SK-N-SH (cell line): Measurements from ENCODE around the gene SLC26A8. TPM values are rescaled to one million over a fixed set of nuclear protein-coding genes. Genes with fewer than 3 reads are reported as not detected.

Experiments
- CTCF ChIA-PET: fragments of 300-600, 350-600 bp; formaldehyde crosslinking; extraction: SDS; loops from one replicate; lab custom pipeline; 2021; lab: Yijun Ruan, JAX
- POLR2A ChIA-PET: fragments of 350-600 bp; sonication (Branson Sonifier 250); formaldehyde crosslinking; extraction: SDS; loops from one replicate; lab custom pipeline; 2020; ENCODE audit warnings: antibody characterized with exemption, inconsistent platforms; lab: Yijun Ruan, JAX
- DNase-seq: peaks from one replicate; pipeline ENCODE4 v3.0.0; 2012
- H2AFZ ChIP-seq: fragments of 200-600 bp; sonication (generic); 2 replicates; pipeline ENCODE4 v1.8.1; 2016; ENCODE audit warnings: antibody characterized with exemption, mild to moderate bottlenecking, low read depth
- H3F3A ChIP-seq: fragments of 200-600 bp; sonication (generic); replicated peaks from 2 replicates; pipeline ENCODE3; 2016; ENCODE audit warnings: antibody characterized with exemption, mild to moderate bottlenecking; ENCODE audit not compliant: insufficient read depth
- H3K27ac ChIP-seq, 2 experiments: fragments of 200-500 bp in 1 of 2; fragments of 200-600 bp in 1 of 2; sonication (Bioruptor generic) in 1 of 2; sonication (generic), shearing (Covaris generic) in 1 of 2; 2 replicates each; pipeline versions ENCODE4 v1.5.1 to v1.6.1; 2014 to 2016; ENCODE audit warnings: low read depth in 2 of 2, inconsistent platforms in 1 of 2, low read length in 1 of 2, mild to moderate bottlenecking in 1 of 2, mixed read lengths in 1 of 2
- H3K27me3 ChIP-seq: fragments of 200-600 bp; sonication (generic), shearing (Covaris generic); 2 replicates; pipeline ENCODE4 v1.6.1; 2016; ENCODE audit warnings: mixed run types; ENCODE audit not compliant: insufficient read depth
- H3K36me3 ChIP-seq, 2 experiments: fragments of 200-500 bp in 1 of 2; fragments of 200-600 bp in 1 of 2; sonication (Bioruptor generic) in 1 of 2; sonication (generic) in 1 of 2; replicated peaks in 1 of 2; 2 replicates each; pipeline versions ENCODE3 to v1.5.1; 2014 to 2016; ENCODE audit warnings: low read length in 1 of 2, mild to moderate bottlenecking in 1 of 2; ENCODE audit not compliant: insufficient read depth in 2 of 2, control insufficient read depth in 1 of 2
- H3K4me1 ChIP-seq, 2 experiments: fragments of 200-500 bp in 1 of 2; fragments of 200-600 bp in 1 of 2; sonication (Bioruptor generic) in 1 of 2; sonication (generic), shearing (Covaris generic) in 1 of 2; 2 replicates each; pipeline versions ENCODE4 v1.5.1 to v1.6.1; 2014 to 2016; ENCODE audit warnings: low read depth in 1 of 2, low read length in 1 of 2, mixed run types in 1 of 2; ENCODE audit not compliant: insufficient read depth in 2 of 2, control insufficient read depth in 1 of 2
- H3K4me2 ChIP-seq: fragments of 200-600 bp; sonication (generic), shearing (Covaris generic); 2 replicates; pipeline ENCODE4 v1.6.1; 2017; ENCODE audit warnings: mixed run types
- H3K4me3 ChIP-seq, 2 experiments: fragments of 200-500 bp in 1 of 2; fragments of 200-600 bp in 1 of 2; sonication (Bioruptor generic) in 1 of 2; sonication (generic), shearing (Covaris generic) in 1 of 2; 2 replicates each; pipeline versions ENCODE4 v1.5.1 to v1.8.1; 2014 to 2016; ENCODE audit warnings: low read depth in 2 of 2, inconsistent platforms in 1 of 2, low read length in 1 of 2, mild to moderate bottlenecking in 1 of 2, mixed read lengths in 1 of 2, moderate library complexity in 1 of 2
- H3K79me2 ChIP-seq: fragments of 200-600 bp; sonication (generic); 2 replicates; pipeline ENCODE4 v1.8.1; 2017; ENCODE audit warnings: mild to moderate bottlenecking; ENCODE audit not compliant: insufficient read depth
- H3K9ac ChIP-seq: fragments of 200-600 bp; sonication (generic); 2 replicates; pipeline ENCODE4 v1.6.1; 2017; ENCODE audit warnings: mixed run types
- H3K9me2 ChIP-seq: fragments of 200-600 bp; sonication (generic); 2 replicates; pipeline ENCODE4 v1.6.1; 2017; ENCODE audit warnings: mixed run types
- H3K9me3 ChIP-seq: fragments of 200-600 bp; sonication (generic); 2 replicates; pipeline ENCODE4 v1.6.1; 2017; ENCODE audit warnings: mixed run types, mild to moderate bottlenecking, moderate library complexity
- H4K20me1 ChIP-seq: fragments of 200-600 bp; sonication (generic); 2 replicates; pipeline ENCODE4 v1.6.1; 2017; ENCODE audit warnings: mild to moderate bottlenecking, mixed run types; ENCODE audit not compliant: insufficient read depth
- ELF1 ChIP-seq: IDR thresholded peaks from 2 replicates; pipeline ENCODE4 v1.4.0; 2012
- EZH2phosphoT487 ChIP-seq: fragments of 200-600 bp; sonication (generic); IDR thresholded peaks from 2 replicates; pipeline ENCODE4 v1.6.1; 2017; ENCODE audit warnings: low read depth, mixed run types, mild to moderate bottlenecking, antibody characterized with exemption, moderate library complexity, borderline replicate concordance
- FOSL2 ChIP-seq: IDR thresholded peaks from 2 replicates; pipeline ENCODE4 v1.4.0; 2012; ENCODE audit warnings: low read depth, mild to moderate bottlenecking, moderate library complexity, borderline replicate concordance
- GABPA ChIP-seq: IDR thresholded peaks from 2 replicates; pipeline ENCODE4 v1.4.0; 2012; ENCODE audit warnings: low read depth, mild to moderate bottlenecking
- JUND ChIP-seq: IDR thresholded peaks from 2 replicates; pipeline ENCODE4 v1.4.0; 2012
- MEF2A ChIP-seq: IDR thresholded peaks from 2 replicates; pipeline ENCODE4 v1.4.0; 2012; ENCODE audit warnings: low read depth, borderline replicate concordance
- NFIC ChIP-seq: IDR thresholded peaks from 2 replicates; pipeline ENCODE4 v1.4.0; 2012; ENCODE audit warnings: borderline replicate concordance
- RCOR1 ChIP-seq: fragments of 150-350 bp; IDR thresholded peaks from 2 replicates; pipeline ENCODE4 v1.6.1; 2017; ENCODE audit warnings: antibody characterized with exemption, low read length
- RFX5 ChIP-seq: IDR thresholded peaks from 2 replicates; pipeline ENCODE4 v1.6.1; 2012; ENCODE audit warnings: mild to moderate bottlenecking, improper control_type of control experiment, low read length
- RXRA ChIP-seq: IDR thresholded peaks from 2 replicates; pipeline ENCODE4 v1.4.0; 2012; ENCODE audit warnings: low read depth, mild to moderate bottlenecking, borderline replicate concordance
- SIN3A ChIP-seq: IDR thresholded peaks from 2 replicates; pipeline ENCODE4 v1.6.1; 2012; ENCODE audit warnings: low read depth, mild to moderate bottlenecking, low read length, moderate library complexity, borderline replicate concordance
- SMC3 ChIP-seq: IDR thresholded peaks from 2 replicates; pipeline ENCODE4 v1.6.1; 2012; ENCODE audit warnings: low read depth, low read length, improper control_type of control experiment
- TAF1 ChIP-seq: IDR thresholded peaks from 2 replicates; pipeline ENCODE4 v1.6.1; 2012; ENCODE audit warnings: low read depth, mild to moderate bottlenecking, low read length, moderate library complexity, borderline replicate concordance
- YY1 ChIP-seq: IDR thresholded peaks from 2 replicates; pipeline ENCODE4 v1.4.0; 2012; ENCODE audit warnings: low read depth, mild to moderate bottlenecking
- WGBS: methylation state at CpG from one replicate; pipeline ENCODE4 v1.1.6; 2017; ENCODE audit warnings: low lambda C conversion rate; 5-methylcytosine and 5-hydroxymethylcytosine counted together
- polyA plus RNA-seq, 3 experiments: library from polyadenylated mRNA; depleted of rRNA; stranded (reverse); fragments of >200 nt; gene quantifications; 2 replicates each; pipeline ENCODE4 v1.2.3, GENCODE V29; 2012
- TF ChIP-seq, protein P1 (sequence below): fragments of 200-600 bp; sonication (generic); IDR thresholded peaks from 2 replicates; pipeline ENCODE4 v1.6.1; 2017; ENCODE audit warnings: antibody characterized with exemption, mild to moderate bottlenecking, moderate library complexity
- TF ChIP-seq, protein P2 (sequence below): IDR thresholded peaks from 2 replicates; pipeline ENCODE4 v1.6.1; 2012; ENCODE audit warnings: mild to moderate bottlenecking, low read depth, low read length, moderate library complexity

SLC26A8 gene
- polyA plus RNA-seq, 1 of the 3 experiments (the other 2 are of a cell fraction), result not detected

DNA sequence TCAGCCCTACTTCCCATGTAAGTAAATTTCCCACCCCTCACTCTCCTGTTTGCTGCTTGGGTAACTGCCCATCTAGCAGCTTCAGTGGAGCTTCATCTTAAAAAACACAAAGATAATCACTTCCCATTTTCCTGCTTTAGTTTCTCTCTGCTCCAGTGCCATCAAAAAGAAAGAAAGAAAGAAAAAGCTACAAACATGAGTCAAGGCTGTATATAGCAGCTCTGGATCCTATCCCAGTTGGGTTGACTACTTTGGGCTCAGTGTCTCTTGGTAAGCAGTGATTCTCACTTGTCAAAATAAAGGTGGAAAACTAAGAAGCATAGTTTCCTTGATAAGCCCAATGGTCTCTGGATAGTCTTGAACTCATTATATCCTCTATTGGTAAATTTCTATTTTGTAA lies 54.8 kb downstream of the SLC26A8 start:
- H3K79me2 ChIP-seq, result no peaks in the 10 kb centered on the region
- no peak overlapping the region for H3K27ac ChIP-seq
- CTCF ChIA-PET, result no interaction called here
- no peaks in the 10 kb centered on the region for H3F3A ChIP-seq
- H3K36me3 ChIP-seq, result no peaks in the 10 kb centered on the region
- no peak overlapping the region for H3K9ac ChIP-seq
- H3K4me3 ChIP-seq, result no peak overlapping the region
- H3K9me3 ChIP-seq, result no peaks in the 10 kb centered on the region
- no peak overlapping the region for H3K4me2 ChIP-seq
- no peaks in the 10 kb centered on the region for H3K4me1 ChIP-seq
- POLR2A ChIA-PET, result no interaction called here
- no peaks in the 10 kb centered on the region for H3K27me3 ChIP-seq
- no peaks in the 10 kb centered on the region for H4K20me1 ChIP-seq
- peak overlapping the region; percentile 13; the same call in 1 of the 2 replicates for H2AFZ ChIP-seq
- DNase-seq, result no peak
- no peaks in the 10 kb centered on the region for H3K9me2 ChIP-seq
- no peak for TF ChIP-seq MEF2A
- TF ChIP-seq YY1, result no peak

DNA sequence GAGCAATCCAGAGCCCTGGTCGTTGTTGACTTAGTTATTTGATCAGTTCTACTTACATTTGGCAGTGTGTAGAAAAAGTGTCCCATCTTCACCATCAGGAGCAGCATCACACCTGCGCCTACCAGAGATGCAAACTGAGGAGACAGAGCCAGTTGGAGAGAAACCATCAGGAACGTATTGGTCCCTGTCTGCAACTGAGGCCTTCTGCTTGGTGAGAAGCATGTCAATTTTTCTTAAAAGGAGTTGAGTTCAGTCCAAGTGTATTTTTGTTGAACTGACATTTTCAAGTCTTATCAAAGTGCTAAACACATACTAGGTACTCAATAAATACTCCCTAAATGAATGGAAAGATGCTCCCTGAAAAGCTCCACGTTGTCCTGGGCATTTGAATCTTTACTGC lies 55.6 kb downstream of the SLC26A8 start:
- Histone ChIP-seq H4K20me1 (no peaks in the 10 kb centered on the region), H3K4me1 (no peaks in the 10 kb centered on the region), H2AFZ (no peak overlapping the region)
- TF ChIP-seq RXRA (no peak), ELF1 (no peak), YY1 (no peak), RFX5 (no peak), FOSL2 (no peak), NFIC (no peak), EZH2phosphoT487 (no peak)
- TF ChIP-seq, protein P1, sequence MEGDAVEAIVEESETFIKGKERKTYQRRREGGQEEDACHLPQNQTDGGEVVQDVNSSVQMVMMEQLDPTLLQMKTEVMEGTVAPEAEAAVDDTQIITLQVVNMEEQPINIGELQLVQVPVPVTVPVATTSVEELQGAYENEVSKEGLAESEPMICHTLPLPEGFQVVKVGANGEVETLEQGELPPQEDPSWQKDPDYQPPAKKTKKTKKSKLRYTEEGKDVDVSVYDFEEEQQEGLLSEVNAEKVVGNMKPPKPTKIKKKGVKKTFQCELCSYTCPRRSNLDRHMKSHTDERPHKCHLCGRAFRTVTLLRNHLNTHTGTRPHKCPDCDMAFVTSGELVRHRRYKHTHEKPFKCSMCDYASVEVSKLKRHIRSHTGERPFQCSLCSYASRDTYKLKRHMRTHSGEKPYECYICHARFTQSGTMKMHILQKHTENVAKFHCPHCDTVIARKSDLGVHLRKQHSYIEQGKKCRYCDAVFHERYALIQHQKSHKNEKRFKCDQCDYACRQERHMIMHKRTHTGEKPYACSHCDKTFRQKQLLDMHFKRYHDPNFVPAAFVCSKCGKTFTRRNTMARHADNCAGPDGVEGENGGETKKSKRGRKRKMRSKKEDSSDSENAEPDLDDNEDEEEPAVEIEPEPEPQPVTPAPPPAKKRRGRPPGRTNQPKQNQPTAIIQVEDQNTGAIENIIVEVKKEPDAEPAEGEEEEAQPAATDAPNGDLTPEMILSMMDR, result no peak
- TF ChIP-seq, all 33 proteins: peak for 0
- Histone ChIP-seq H3F3A (no peaks in the 10 kb centered on the region), H3K9me2 (no peaks in the 10 kb centered on the region), H3K9ac (no peak overlapping the region), H3K27me3 (no peaks in the 10 kb centered on the region), H3K9me3 (no peaks in the 10 kb centered on the region), H3K36me3 (no peaks in the 10 kb centered on the region), H3K79me2 (no peaks in the 10 kb centered on the region), H3K27ac (no peak overlapping the region), H3K4me3 (no peak overlapping the region), H3K4me2 (no peak overlapping the region)
- POLR2A ChIA-PET, result no interaction called here
- WGBS, result 67% methylated on average over 4 of the region's 4 CpGs
- CTCF ChIA-PET, result no interaction called here
- DNase-seq, result no peak

DNA sequence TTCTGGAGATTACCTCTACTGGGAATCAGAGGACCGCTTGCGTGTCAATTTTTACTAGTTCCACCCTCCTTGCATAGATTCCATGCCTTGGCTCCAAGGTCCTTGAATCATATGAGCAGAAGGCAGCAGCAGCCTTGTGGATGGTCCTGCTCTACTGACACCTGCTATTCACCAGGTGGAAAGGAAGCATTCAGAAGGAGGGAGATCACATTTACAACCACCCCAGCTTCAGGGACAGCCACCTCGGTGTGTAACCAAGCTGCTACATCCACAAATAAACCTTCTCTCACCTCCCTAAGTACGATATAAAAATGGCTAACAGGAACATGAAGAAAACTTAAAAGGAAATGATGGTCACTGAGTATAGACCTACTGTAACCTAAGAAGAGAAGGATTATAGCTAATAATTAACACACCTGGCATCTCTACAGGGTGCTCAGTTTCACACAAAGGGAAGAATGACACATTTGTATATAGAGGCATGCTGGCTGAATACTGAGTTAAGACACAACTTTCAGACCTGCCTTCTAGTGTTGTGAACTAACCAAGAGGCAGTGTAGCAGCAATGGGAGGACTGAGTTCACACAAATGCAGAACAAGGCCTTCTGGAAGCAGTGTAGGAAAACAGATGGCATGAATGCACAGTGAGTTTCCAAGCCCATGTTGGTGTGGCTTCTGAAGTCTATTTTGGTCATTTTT lies 57.2 kb downstream of the SLC26A8 start:
- POLR2A ChIA-PET, result no interaction called here

More for the DNA sequence above, 57.2 kb downstream of the SLC26A8 start:
- Histone ChIP-seq H2AFZ (no peak overlapping the region), H3K9me2 (no peaks in the 10 kb centered on the region), H3K36me3 (no peaks in the 10 kb centered on the region), H3K9me3 (no peaks in the 10 kb centered on the region), H3F3A (no peaks in the 10 kb centered on the region), H3K4me1 (no peaks in the 10 kb centered on the region), H3K9ac (no peak overlapping the region), H3K4me3 (no peak overlapping the region), H3K27ac (no peak overlapping the region), H3K79me2 (no peaks in the 10 kb centered on the region), H3K27me3 (no peaks in the 10 kb centered on the region; the same call in 1 of the 2 replicates), H4K20me1 (no peaks in the 10 kb centered on the region), H3K4me2 (no peak overlapping the region)
- WGBS, result 79% methylated on average over 4 of the region's 4 CpGs
- CTCF ChIA-PET, result no interaction called here
- no peak for TF ChIP-seq RCOR1
- TF ChIP-seq EZH2phosphoT487, result no peak
- no peak for TF ChIP-seq GABPA
- no peak for TF ChIP-seq TAF1
- no peak for TF ChIP-seq SIN3A
- no peak for TF ChIP-seq SMC3
- no peak for TF ChIP-seq JUND
- TF ChIP-seq FOSL2, result no peak
- TF ChIP-seq RXRA, result no peak
- TF ChIP-seq, protein P2, sequence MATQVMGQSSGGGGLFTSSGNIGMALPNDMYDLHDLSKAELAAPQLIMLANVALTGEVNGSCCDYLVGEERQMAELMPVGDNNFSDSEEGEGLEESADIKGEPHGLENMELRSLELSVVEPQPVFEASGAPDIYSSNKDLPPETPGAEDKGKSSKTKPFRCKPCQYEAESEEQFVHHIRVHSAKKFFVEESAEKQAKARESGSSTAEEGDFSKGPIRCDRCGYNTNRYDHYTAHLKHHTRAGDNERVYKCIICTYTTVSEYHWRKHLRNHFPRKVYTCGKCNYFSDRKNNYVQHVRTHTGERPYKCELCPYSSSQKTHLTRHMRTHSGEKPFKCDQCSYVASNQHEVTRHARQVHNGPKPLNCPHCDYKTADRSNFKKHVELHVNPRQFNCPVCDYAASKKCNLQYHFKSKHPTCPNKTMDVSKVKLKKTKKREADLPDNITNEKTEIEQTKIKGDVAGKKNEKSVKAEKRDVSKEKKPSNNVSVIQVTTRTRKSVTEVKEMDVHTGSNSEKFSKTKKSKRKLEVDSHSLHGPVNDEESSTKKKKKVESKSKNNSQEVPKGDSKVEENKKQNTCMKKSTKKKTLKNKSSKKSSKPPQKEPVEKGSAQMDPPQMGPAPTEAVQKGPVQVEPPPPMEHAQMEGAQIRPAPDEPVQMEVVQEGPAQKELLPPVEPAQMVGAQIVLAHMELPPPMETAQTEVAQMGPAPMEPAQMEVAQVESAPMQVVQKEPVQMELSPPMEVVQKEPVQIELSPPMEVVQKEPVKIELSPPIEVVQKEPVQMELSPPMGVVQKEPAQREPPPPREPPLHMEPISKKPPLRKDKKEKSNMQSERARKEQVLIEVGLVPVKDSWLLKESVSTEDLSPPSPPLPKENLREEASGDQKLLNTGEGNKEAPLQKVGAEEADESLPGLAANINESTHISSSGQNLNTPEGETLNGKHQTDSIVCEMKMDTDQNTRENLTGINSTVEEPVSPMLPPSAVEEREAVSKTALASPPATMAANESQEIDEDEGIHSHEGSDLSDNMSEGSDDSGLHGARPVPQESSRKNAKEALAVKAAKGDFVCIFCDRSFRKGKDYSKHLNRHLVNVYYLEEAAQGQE, result no peak
- no peak for DNase-seq
